Mucosa of descending colon (tissue), 3 donors: Measurements from ENCODE around the gene ZDHHC13. TPM values are rescaled to one million over a fixed set of nuclear protein-coding genes. Genes with fewer than 3 reads are reported as not detected.

Experiments
- ATAC-seq: fragments of 200-7000 bp; cut with Tn5 transposase; one replicate; pipeline ENCODE4 v1.9.1; 2020; ENCODE audit warnings: mild to moderate bottlenecking, moderate library complexity
- DNase-seq, 3 donors: peaks; one replicate each; pipeline ENCODE4 v3.0.0-alpha.2; 2020
- H3K36me3 ChIP-seq: fragments of 200-600 bp; one replicate; pipeline ENCODE4 v1.8.0; 2021; ENCODE audit warnings: low read depth, mild to moderate bottlenecking
- H3K4me1 ChIP-seq: fragments of 200-600 bp; one replicate; pipeline ENCODE4 v1.8.0; 2021; ENCODE audit warnings: low read depth, mild to moderate bottlenecking
- H3K4me3 ChIP-seq: fragments of 200-600 bp; one replicate; pipeline ENCODE4 v1.8.0; 2021; ENCODE audit warnings: mild to moderate bottlenecking
- H3K9me3 ChIP-seq: fragments of 200-600 bp; one replicate; pipeline ENCODE4 v1.8.0; 2021; ENCODE audit warnings: mild to moderate bottlenecking
- CTCF ChIP-seq: fragments of 200-600 bp; IDR thresholded peaks from one replicate; pipeline ENCODE4 v1.8.0; 2022; ENCODE audit warnings: antibody characterized with exemption, mild to moderate bottlenecking
- intact Hi-C, 2 donors: fragments of 100-400 bp; cut with DNase I in 1 of 2; cut with micrococcal nuclease in 1 of 2; formaldehyde crosslinking; loops; one replicate each; pipeline versions ENCODE4 v1.11.0 to v1.11.1; 2022; cut with DNase I, micrococcal nuclease
- total RNA-seq, 3 donors: library from RNA; stranded (reverse); fragmentation: NEBNext Ultra II Directional in 2 of 3; extraction: Animal tissue kit (Norgen Biotek cat#: 25700) in 2 of 3; gene quantifications; one replicate each; pipeline versions ENCODE4 v1.2.1 to v1.2.4, GENCODE V29; 2021 to 2023
- donor health status: DM: no; HTN: no; CAD: no; lungs with moderate emphysema.
- donor health status: DM: no; HTN: no; CAD: no.
- donor health status: DM: no; HTN: yes; CAD: no.

The ZDHHC13 gene
- total RNA-seq, 3 donors from 2014 or later, result 19.7 to 33.4 (median 27.2) TPM

DNA sequence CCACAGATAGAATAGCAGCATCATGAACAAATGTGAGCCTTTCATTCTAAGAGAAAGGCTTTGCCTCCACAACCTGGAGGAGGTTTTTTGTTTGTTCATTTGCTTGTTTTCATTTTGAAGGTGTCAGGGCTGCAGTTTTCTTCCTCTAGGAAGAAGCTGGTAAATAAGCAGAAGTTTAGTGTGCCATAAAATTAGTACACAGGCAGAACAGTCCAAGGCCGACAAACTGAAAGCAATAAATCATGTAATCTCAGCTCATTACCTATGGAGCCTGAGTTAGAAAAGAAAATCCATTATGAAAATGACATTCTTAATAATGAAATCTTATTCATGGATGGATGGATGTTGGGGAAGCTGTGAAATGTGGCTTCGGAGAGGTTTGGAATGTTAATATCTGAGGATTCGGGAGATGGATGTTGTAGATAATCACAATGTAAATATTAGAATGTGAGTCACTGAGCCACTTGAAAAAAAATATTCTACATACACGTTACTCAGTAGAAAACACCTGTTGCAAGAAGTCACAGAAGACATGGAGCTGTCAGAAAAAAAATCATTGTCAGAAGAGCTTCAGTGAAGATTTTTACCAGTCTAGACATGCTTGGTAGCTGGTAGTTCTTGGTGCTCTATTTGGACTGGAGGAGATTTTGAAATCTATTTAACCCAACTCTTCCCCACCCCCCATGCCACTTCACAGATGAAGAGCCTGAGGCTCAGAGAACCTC lies 15.0 kb upstream of the ZDHHC13 start:
- no peak overlapping the region for H3K4me3 ChIP-seq
- no peaks in the 10 kb centered on the region for H3K9me3 ChIP-seq
- peak in 1 of 3 donors; percentile 36 for DNase-seq
- peak; percentile 80 for ATAC-seq
- peaks cover 8% of the 10 kb centered on the region for H3K4me1 ChIP-seq
- H3K36me3 ChIP-seq, result no peaks in the 10 kb centered on the region
- no peak for TF ChIP-seq CTCF
- intact Hi-C loops, result no loop called here

GRCh38 chr11:19102521-19102900 lies 14.5 kb upstream of the ZDHHC13 start:
- DNase-seq (peak; percentile 60 to 88 (median 78)), ATAC-seq (peak; percentile 94)
- Histone ChIP-seq H3K4me1 (peaks cover 8% of the 10 kb centered on the region), H3K9me3 (no peaks in the 10 kb centered on the region), H3K4me3 (no peak overlapping the region), H3K36me3 (no peaks in the 10 kb centered on the region)
- TF ChIP-seq CTCF, result no peak
- intact Hi-C loops, result no loop called here

DNA sequence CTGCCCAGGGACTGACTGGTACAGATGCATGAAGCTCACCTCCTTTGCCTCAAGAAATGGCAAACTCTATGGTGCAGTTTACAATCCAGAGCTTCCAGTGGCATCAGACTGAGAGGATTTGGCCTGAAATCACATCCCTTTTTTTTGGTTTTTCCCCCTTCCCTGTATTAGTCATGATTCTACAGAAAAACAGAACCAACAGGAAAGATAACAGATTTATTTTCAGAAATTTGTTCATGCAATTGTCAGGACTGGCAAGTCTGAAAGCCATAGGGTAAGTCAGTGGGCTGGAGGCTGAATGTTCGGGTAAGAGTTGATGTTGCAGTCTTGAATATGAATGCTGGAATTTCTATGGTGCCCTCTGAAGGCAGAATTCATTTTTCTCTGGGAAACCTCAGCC lies 12.0 kb upstream of the ZDHHC13 start:
- Histone ChIP-seq H3K4me3 (no peak overlapping the region), H3K4me1 (peaks cover 8% of the 10 kb centered on the region), H3K9me3 (no peaks in the 10 kb centered on the region), H3K36me3 (no peaks in the 10 kb centered on the region)
- ATAC-seq, result no peak
- TF ChIP-seq CTCF, result no peak
- intact Hi-C loops, result no loop called here
- no peak for DNase-seq

DNA sequence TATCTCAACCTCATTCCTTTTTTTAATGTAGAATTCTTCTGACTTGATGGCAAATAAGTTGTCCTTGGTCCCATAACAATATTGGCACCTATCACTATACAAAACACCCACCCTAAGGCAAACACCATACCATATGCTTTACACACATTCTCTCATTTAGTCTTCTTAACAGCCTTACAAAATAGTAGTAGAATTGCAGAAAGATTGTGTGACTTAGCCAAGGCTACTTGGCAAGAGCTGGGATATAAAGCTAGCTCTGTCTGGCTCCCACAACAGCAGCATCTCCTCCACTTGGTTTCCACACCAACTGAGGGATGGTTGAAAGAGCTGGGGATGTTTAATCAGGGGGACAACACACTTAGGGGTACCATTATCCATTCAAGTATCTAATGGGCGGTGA lies 9.8 kb upstream of the ZDHHC13 start:
- H3K4me1 ChIP-seq, result peaks cover 18% of the 10 kb centered on the region
- ATAC-seq, result no peak
- intact Hi-C loops, result no loop called here
- H3K4me3 ChIP-seq, result no peak overlapping the region
- no peaks in the 10 kb centered on the region for H3K9me3 ChIP-seq
- no peak for TF ChIP-seq CTCF
- no peaks in the 10 kb centered on the region for H3K36me3 ChIP-seq
- no peak for DNase-seq

DNA sequence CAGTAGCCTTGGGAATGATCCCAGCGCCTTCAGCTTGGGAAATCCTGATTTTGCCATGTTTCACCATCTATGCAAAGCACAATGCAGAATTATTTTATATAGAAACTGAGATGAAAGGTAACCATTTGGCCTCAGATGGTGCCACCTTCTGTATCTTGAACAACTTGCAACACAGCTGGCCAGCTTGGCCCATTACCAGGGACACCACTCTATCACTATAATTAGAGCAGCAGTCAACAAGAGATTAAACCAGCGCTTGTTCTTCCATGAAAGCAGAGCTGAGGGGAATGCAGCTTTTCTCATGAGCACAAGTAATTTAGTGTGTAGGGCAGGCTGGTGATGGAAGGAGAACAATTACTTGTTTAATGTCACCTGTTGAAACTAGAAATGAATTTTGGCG lies 6.7 kb upstream of the ZDHHC13 start:
- ATAC-seq (peak; percentile 41), DNase-seq (peak in 1 of 3 donors; percentile 58)
- Histone ChIP-seq H3K4me1 (peaks cover 17% of the 10 kb centered on the region), H3K4me3 (no peak overlapping the region), H3K36me3 (no peaks in the 10 kb centered on the region), H3K9me3 (no peaks in the 10 kb centered on the region)
- intact Hi-C loops, result no loop called here
- TF ChIP-seq CTCF, result no peak

DNA sequence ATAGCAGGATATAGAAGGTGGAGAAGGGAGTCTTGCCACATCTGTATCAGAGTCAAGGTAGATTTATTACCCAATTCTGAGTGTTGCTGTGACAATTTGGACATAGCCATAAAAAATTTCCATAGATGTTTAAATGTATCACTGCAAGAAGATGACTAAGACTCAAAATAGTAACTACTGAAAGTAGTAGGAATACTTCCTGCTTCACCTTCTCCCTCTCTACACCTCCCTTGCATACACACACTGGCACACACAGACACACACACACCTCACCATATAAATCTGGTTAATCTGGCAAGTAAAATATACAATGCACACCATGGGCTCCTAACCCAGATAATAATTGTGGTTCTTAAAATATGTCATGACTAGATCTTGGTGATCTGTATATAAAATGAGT lies 5.2 kb upstream of the ZDHHC13 start:
- intact Hi-C loops, result no loop called here
- Histone ChIP-seq H3K4me3 (no peak overlapping the region), H3K36me3 (no peaks in the 10 kb centered on the region), H3K4me1 (peaks cover 13% of the 10 kb centered on the region), H3K9me3 (no peaks in the 10 kb centered on the region)
- DNase-seq (no peak), ATAC-seq (peak; percentile 81)
- TF ChIP-seq CTCF, result no peak
